NB4 (cell line): ENCODE results near the gene DAAM2.

Experiments used
- POLR2A ChIP-seq: IDR thresholded peaks from 2 replicates; pipeline ENCODE4 v1.6.1; 2011; ENCODE audit warnings: mild to moderate bottlenecking; ENCODE audit not compliant: insufficient read length; ENCODE audit errors: extremely low read depth
- TF ChIP-seq, protein P1 (sequence below): IDR thresholded peaks from one replicate; pipeline ENCODE4 v1.5.1; 2012; ENCODE audit warnings: low read depth, low read length

DNA sequence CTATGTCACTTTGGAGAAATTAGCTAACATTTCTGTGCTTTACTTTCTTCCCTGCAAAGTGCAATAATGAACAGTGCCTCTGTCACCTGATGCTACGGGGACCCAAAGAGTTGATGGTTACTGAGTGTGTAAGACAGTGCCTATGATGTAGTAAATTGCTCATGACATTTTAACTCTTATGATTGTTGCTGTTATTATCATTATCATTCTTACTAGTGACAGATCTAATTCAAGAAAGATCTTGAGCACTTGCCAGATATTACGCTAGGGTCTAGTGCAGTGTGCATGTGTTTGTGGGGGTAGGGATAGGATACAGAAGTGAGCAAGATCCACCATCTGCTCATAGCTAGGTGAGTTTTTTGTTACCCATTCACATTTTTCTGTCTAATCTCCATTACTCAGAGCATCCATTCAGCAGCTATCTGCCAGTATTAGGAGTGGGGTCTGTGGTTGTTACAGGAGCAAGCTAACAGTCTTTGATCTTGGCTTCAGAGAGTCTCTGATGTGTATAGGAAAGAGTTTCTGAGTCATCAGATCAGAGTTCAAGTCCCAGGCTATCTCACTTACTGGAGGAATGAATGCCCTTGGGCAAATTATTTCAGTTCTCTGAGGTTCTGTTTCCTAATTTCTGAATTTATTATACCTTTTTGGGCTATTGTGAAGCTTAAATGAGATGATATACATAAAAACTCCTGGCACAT lies 33.1 kb upstream of the DAAM2 start:
- TF ChIP-seq, protein P1, sequence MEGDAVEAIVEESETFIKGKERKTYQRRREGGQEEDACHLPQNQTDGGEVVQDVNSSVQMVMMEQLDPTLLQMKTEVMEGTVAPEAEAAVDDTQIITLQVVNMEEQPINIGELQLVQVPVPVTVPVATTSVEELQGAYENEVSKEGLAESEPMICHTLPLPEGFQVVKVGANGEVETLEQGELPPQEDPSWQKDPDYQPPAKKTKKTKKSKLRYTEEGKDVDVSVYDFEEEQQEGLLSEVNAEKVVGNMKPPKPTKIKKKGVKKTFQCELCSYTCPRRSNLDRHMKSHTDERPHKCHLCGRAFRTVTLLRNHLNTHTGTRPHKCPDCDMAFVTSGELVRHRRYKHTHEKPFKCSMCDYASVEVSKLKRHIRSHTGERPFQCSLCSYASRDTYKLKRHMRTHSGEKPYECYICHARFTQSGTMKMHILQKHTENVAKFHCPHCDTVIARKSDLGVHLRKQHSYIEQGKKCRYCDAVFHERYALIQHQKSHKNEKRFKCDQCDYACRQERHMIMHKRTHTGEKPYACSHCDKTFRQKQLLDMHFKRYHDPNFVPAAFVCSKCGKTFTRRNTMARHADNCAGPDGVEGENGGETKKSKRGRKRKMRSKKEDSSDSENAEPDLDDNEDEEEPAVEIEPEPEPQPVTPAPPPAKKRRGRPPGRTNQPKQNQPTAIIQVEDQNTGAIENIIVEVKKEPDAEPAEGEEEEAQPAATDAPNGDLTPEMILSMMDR, result no peak
- TF ChIP-seq POLR2A, result no peak
